ENCODE data around the gene ABCC9.

ABCC9 gene

GRCh38 chr12:21851151-21851550 is 90.1 kb downstream of the ABCC9 start:
- CTCF ChIA-PET, result no interaction called here
- DNase-seq (ENCODE audit: extremely low spot score), result no peak
- TF ChIP-seq CTCF (IDR thresholded peaks at IDR 0.05; ENCODE audit: control extremely low read depth, extremely low read depth, low read depth, missing control alignments), result no peak
- POLR2A ChIA-PET, result no interaction called here

GRCh38 chr12:21850419-21850818 is 90.8 kb downstream of the ABCC9 start:
- ChIA-PET POLR2A (no interaction called here), CTCF (interaction anchor here (0.9 kb wide), 1 partner anchor 17 kb away, joined by 3 read pairs; no protein-coding TSS in a partner anchor)
- no peak for DNase-seq (ENCODE audit: extremely low spot score)
- no peak for TF ChIP-seq CTCF (IDR thresholded peaks at IDR 0.05; ENCODE audit: control extremely low read depth, extremely low read depth, low read depth, missing control alignments)

- ChIA-PET CTCF (interaction anchor here (0.9 kb wide), 1 partner anchor 16 kb away, joined by 3 read pairs; no protein-coding TSS in a partner anchor), POLR2A (no interaction called here)
- no peak for TF ChIP-seq CTCF (IDR thresholded peaks at IDR 0.05; ENCODE audit: control extremely low read depth, extremely low read depth, low read depth, missing control alignments)
- no peak for DNase-seq (ENCODE audit: extremely low spot score)
Observed at GRCh38 chr12:21849878-21850277, 91.3 kb downstream of the ABCC9 start.

GRCh38 chr12:21848192-21848591 is 93.0 kb downstream of the ABCC9 start:
- ChIA-PET CTCF (no interaction called here), POLR2A (no interaction called here)
- no peak for DNase-seq (ENCODE audit: extremely low spot score)
- no peak for TF ChIP-seq CTCF (IDR thresholded peaks at IDR 0.05; ENCODE audit: control extremely low read depth, extremely low read depth, low read depth, missing control alignments)

GRCh38 chr12:21843795-21844194 is 97.4 kb downstream of the ABCC9 start:
- POLR2A ChIA-PET, result no interaction called here
- no peak for DNase-seq (ENCODE audit: extremely low spot score)
- CTCF ChIA-PET, result interaction anchor here (1.8 kb wide), 1 partner anchor 14 kb away, joined by 4 read pairs; no protein-coding TSS in a partner anchor
- TF ChIP-seq CTCF (IDR thresholded peaks at IDR 0.05; ENCODE audit: control extremely low read depth, extremely low read depth, low read depth, missing control alignments), result no peak

- no peak for TF ChIP-seq CTCF (IDR thresholded peaks at IDR 0.05; ENCODE audit: control extremely low read depth, extremely low read depth, low read depth, missing control alignments)
- DNase-seq (ENCODE audit: extremely low spot score), result no peak
- ChIA-PET POLR2A (no interaction called here), CTCF (interaction anchor here (1.3 kb wide), 1 partner anchor 11 kb away, joined by 4 read pairs; no protein-coding TSS in a partner anchor)
Observed at GRCh38 chr12:21839776-21840175, 101.5 kb downstream of the ABCC9 start.

GRCh38 chr12:21837847-21838246 is 103.4 kb downstream of the ABCC9 start:
- CTCF ChIA-PET, result no interaction called here
- no peak for DNase-seq (ENCODE audit: extremely low spot score)
- TF ChIP-seq CTCF (IDR thresholded peaks at IDR 0.05; ENCODE audit: control extremely low read depth, extremely low read depth, low read depth, missing control alignments), result no peak
- POLR2A ChIA-PET, result no interaction called here
